ENCODE data around the gene PSG1.
"Not testable (repeated sequence)": the region's sequence is repeated elsewhere in the genome, so short reads cannot be mapped to it uniquely, and the experiment has no call there.

PSG1 gene

DNA sequence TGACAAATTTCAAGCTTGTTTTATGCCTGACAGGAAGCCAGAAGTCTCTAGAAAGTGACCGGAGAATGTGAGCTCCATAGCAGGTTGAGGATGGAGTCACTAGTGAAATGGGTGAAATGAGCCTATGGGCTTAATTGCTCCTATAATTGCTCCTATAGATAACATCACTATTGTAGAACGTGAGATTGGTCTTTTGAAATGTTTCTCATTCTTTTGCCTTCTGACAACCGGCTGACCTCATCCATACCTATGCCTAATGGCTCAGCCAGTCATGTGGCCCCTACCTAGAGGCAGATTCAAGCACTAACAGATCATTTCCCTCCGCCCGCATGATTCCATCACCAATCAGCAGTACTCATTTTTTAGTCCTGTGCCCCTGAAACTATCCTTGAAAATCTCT is 34.0 kb upstream of the PSG1 start:
- H3K4me3 ChIP-seq (ENCODE audit: low read depth, low read length); in situ Hi-C loops (cut with HindIII; ENCODE audit: low sequenced_read_pairs); DNase-seq (ENCODE audit: low read depth, low spot score): not testable (repeated sequence)

GRCh38 chr19:42912941-42913340 is 33.4 kb upstream of the PSG1 start:
- DNase-seq (ENCODE audit: low read depth, low spot score); H3K4me3 ChIP-seq (ENCODE audit: low read depth, low read length); in situ Hi-C loops (cut with HindIII; ENCODE audit: low sequenced_read_pairs): not testable (repeated sequence)

DNA sequence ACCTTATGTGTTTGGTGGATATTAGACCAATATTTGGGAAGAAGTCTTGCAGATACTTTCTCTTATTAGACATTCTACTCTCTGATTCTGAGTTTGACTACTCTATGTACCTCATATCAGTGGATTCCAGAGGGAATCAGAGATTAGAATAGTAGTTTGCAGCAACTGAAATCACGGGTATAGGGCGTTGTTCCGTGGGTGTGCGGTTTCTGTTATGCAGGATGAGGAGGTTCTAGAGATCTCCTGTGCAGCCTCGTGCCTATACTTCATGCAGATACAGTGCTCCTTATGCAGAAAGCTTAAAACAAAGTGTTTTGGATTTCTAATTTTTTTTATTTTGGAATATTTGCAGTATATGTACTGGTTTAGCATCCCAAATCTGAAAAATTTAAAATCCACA is 32.2 kb upstream of the PSG1 start:
- H3K4me3 ChIP-seq (ENCODE audit: low read depth, low read length); DNase-seq (ENCODE audit: low read depth, low spot score); in situ Hi-C loops (cut with HindIII; ENCODE audit: low sequenced_read_pairs): not testable (repeated sequence)

- H3K4me3 ChIP-seq (ENCODE audit: low read depth, low read length); DNase-seq (ENCODE audit: low read depth, low spot score); in situ Hi-C loops (cut with HindIII; ENCODE audit: low sequenced_read_pairs): not testable (repeated sequence)
Observed at GRCh38 chr19:42906162-42906561, 26.6 kb upstream of the PSG1 start.

- DNase-seq (ENCODE audit: low read depth, low spot score); in situ Hi-C loops (cut with HindIII; ENCODE audit: low sequenced_read_pairs); H3K4me3 ChIP-seq (ENCODE audit: low read depth, low read length): not testable (repeated sequence)
Observed at GRCh38 chr19:42900561-42900960, 21.0 kb upstream of the PSG1 start.

GRCh38 chr19:42899674-42900073 is 20.2 kb upstream of the PSG1 start:
- in situ Hi-C loops (cut with HindIII; ENCODE audit: low sequenced_read_pairs); DNase-seq (ENCODE audit: low read depth, low spot score); H3K4me3 ChIP-seq (ENCODE audit: low read depth, low read length): not testable (repeated sequence)

GRCh38 chr19:42899110-42899509 is 19.6 kb upstream of the PSG1 start:
- H3K4me3 ChIP-seq (ENCODE audit: low read depth, low read length); in situ Hi-C loops (cut with HindIII; ENCODE audit: low sequenced_read_pairs): not testable (repeated sequence)
- DNase-seq (ENCODE audit: low read depth, low spot score), result peak; percentile 2

DNA sequence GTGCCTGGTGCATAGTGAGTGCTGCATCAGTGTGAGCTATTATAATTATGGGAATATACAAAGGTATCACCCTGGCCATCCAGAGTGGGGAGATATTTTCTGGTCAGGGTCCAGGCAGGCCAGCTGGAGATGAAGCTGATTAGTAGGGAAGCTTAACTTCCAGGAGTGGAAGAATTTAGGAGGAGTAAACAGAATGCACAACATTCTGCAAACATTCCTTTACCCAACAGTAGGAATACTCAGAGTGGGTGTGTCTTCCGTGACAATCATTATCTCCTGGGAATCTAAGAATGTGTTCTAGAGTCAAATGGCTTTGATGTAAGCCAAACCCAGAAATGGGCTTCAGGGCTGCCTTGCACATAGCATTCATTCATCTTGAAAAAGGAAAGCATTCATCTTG is 19.1 kb upstream of the PSG1 start:
- in situ Hi-C loops (cut with HindIII; ENCODE audit: low sequenced_read_pairs); H3K4me3 ChIP-seq (ENCODE audit: low read depth, low read length); DNase-seq (ENCODE audit: low read depth, low spot score): not testable (repeated sequence)

GRCh38 chr19:42897729-42898128 is 18.2 kb upstream of the PSG1 start:
- H3K4me3 ChIP-seq (ENCODE audit: low read depth, low read length); in situ Hi-C loops (cut with HindIII; ENCODE audit: low sequenced_read_pairs); DNase-seq (ENCODE audit: low read depth, low spot score): not testable (repeated sequence)

GRCh38 chr19:42890446-42890845 is 10.9 kb upstream of the PSG1 start:
- H3K4me3 ChIP-seq (ENCODE audit: low read depth, low read length); in situ Hi-C loops (cut with HindIII; ENCODE audit: low sequenced_read_pairs); DNase-seq (ENCODE audit: low read depth, low spot score): not testable (repeated sequence)

GRCh38 chr19:42887876-42888445 is 8.4 kb upstream of the PSG1 start:
- in situ Hi-C loops (cut with HindIII; ENCODE audit: low sequenced_read_pairs); H3K4me3 ChIP-seq (ENCODE audit: low read depth, low read length); DNase-seq (ENCODE audit: low read depth, low spot score): not testable (repeated sequence)

DNA sequence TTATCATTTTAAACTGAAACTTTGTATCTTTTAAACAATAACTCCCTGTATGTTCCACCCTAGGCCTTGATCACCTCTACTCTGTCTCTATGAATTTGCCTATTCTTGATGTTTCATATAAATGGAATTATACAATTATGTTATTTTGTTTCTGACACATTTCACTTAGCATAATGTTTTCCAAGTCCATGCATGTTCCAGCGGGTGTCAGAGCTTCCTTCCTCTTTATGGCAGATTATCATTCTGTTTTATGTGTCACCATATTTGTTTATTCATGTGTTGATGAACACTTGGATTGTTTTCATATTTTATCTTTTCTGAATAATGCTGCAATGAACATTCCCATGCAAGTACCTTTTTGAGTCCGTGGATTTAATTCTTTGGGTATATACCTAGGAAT is 3.2 kb upstream of the PSG1 start:
- DNase-seq (ENCODE audit: low read depth, low spot score); in situ Hi-C loops (cut with HindIII; ENCODE audit: low sequenced_read_pairs): not testable (repeated sequence)

GRCh38 chr19:42882010-42882409 is 2.5 kb upstream of the PSG1 start:
- in situ Hi-C loops (cut with HindIII; ENCODE audit: low sequenced_read_pairs); H3K4me3 ChIP-seq (ENCODE audit: low read depth, low read length); DNase-seq (ENCODE audit: low read depth, low spot score): not testable (repeated sequence)

More for the DNA sequence above, 3.2 kb upstream of the PSG1 start:
- H3K4me3 ChIP-seq (ENCODE audit: low read depth, low read length), result not testable (repeated sequence)

- H3K4me3 ChIP-seq (ENCODE audit: low read depth, low read length); DNase-seq (ENCODE audit: low read depth, low spot score); in situ Hi-C loops (cut with HindIII; ENCODE audit: low sequenced_read_pairs): not testable (repeated sequence)
- TF ChIP-seq, protein P1, sequence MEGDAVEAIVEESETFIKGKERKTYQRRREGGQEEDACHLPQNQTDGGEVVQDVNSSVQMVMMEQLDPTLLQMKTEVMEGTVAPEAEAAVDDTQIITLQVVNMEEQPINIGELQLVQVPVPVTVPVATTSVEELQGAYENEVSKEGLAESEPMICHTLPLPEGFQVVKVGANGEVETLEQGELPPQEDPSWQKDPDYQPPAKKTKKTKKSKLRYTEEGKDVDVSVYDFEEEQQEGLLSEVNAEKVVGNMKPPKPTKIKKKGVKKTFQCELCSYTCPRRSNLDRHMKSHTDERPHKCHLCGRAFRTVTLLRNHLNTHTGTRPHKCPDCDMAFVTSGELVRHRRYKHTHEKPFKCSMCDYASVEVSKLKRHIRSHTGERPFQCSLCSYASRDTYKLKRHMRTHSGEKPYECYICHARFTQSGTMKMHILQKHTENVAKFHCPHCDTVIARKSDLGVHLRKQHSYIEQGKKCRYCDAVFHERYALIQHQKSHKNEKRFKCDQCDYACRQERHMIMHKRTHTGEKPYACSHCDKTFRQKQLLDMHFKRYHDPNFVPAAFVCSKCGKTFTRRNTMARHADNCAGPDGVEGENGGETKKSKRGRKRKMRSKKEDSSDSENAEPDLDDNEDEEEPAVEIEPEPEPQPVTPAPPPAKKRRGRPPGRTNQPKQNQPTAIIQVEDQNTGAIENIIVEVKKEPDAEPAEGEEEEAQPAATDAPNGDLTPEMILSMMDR (IDR thresholded peaks at IDR 0.05; ENCODE audit: low read depth, low read length), result peak; percentile 58
Observed at GRCh38 chr19:42881279-42881678, 1.8 kb upstream of the PSG1 start.

- DNase-seq (ENCODE audit: low read depth, low spot score); H3K4me3 ChIP-seq (ENCODE audit: low read depth, low read length); in situ Hi-C loops (cut with HindIII; ENCODE audit: low sequenced_read_pairs): not testable (repeated sequence)
Observed at GRCh38 chr19:42880621-42881020, 1.1 kb upstream of the PSG1 start.

DNA sequence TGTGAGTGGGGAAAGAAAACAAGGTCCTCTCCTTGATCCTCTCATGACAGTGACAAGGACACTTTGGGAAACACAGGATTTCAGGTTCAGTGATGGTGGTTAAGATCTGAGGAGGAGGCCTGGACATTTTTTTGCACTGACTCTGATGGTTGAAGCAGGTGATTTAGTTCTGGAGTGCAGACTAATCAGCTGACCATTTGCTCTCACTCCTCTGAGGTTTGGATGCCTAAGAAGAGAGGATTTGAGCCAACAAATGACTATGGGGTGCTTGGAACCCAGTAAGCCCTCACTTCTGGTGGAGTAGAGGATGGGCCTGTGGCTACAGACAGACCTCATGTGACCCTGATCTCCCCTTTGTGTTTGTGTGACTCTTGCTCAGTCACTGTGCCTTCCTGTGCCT is 2.9 kb downstream of the PSG1 start:
- H3K4me3 ChIP-seq (ENCODE audit: low read depth, low read length); in situ Hi-C loops (cut with HindIII; ENCODE audit: low sequenced_read_pairs): not testable (repeated sequence)
- DNase-seq (ENCODE audit: low read depth, low spot score), result peak; percentile 21

GRCh38 chr19:42875881-42876280 is 3.6 kb downstream of the PSG1 start:
- H3K4me3 ChIP-seq (ENCODE audit: low read depth, low read length); in situ Hi-C loops (cut with HindIII; ENCODE audit: low sequenced_read_pairs); DNase-seq (ENCODE audit: low read depth, low spot score): not testable (repeated sequence)
